HG03558 (cell line): ENCODE measurements around the gene FSD1.

Experiments
- ATAC-seq: cut with Tn5 transposase; IDR thresholded peaks from one replicate; pipeline ENCODE4 v1.9.1; 2021; ENCODE audit warnings: moderate number of reproducible peaks; ENCODE audit not compliant: unreplicated experiment; ENCODE audit errors: extremely low read depth

FSD1 gene

GRCh38 chr19:4373013-4373367 lies 68.6 kb downstream of the FSD1 start:
- no peak for ATAC-seq
